C4-2B (cell line): Measurements from ENCODE around the gene RAB11FIP5.

ENCODE experiments used
- ZFX ChIP-seq: fragments of 450-650 bp; IDR thresholded peaks from 2 replicates; pipeline ENCODE4 v1.6.1; 2017
- TF ChIP-seq, protein P1 (sequence below): fragments of 450-650 bp; conservative IDR thresholded peaks from 2 replicates; pipeline ENCODE4 v1.5.1; 2017; ENCODE audit warnings: mild to moderate bottlenecking

GRCh38 chr2:73116182-73116960, 3.6 kb upstream of the RAB11FIP5 start:
- TF ChIP-seq, protein P1, sequence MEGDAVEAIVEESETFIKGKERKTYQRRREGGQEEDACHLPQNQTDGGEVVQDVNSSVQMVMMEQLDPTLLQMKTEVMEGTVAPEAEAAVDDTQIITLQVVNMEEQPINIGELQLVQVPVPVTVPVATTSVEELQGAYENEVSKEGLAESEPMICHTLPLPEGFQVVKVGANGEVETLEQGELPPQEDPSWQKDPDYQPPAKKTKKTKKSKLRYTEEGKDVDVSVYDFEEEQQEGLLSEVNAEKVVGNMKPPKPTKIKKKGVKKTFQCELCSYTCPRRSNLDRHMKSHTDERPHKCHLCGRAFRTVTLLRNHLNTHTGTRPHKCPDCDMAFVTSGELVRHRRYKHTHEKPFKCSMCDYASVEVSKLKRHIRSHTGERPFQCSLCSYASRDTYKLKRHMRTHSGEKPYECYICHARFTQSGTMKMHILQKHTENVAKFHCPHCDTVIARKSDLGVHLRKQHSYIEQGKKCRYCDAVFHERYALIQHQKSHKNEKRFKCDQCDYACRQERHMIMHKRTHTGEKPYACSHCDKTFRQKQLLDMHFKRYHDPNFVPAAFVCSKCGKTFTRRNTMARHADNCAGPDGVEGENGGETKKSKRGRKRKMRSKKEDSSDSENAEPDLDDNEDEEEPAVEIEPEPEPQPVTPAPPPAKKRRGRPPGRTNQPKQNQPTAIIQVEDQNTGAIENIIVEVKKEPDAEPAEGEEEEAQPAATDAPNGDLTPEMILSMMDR: no peak
- no peak for TF ChIP-seq ZFX
